Common myeloid progenitor, CD34-positive (primary cell): ENCODE measurements around the gene SRA1.

Experiments
- CTCF ChIA-PET: fragments of 350-600 bp; sonication (Branson Sonifier 250); formaldehyde crosslinking; loops from one replicate; lab custom pipeline; 2021; ENCODE audit warnings: antibody characterized with exemption; lab: Charles Lee
- POLR2A ChIA-PET: fragments of 350-600 bp; sonication (Branson Sonifier 250); formaldehyde crosslinking; loops from one replicate; lab custom pipeline; 2021; ENCODE audit warnings: antibody characterized with exemption; lab: Charles Lee
- DNase-seq, 3 donors: peaks; one replicate each; pipeline versions ENCODE4 v3.0.0 to v3.0.0-alpha.2; 2013
- H3K27ac ChIP-seq, 2 experiments: 1 replicate in 1 of 2; 2 replicates in 1 of 2; pipeline ENCODE4 v1.7.0; 2013; ENCODE audit warnings: inconsistent platforms in 2 of 2, low read length in 2 of 2, mild to moderate bottlenecking in 2 of 2, low read depth in 1 of 2, moderate library complexity in 1 of 2; ENCODE audit not compliant: severe bottlenecking in 2 of 2, insufficient read depth in 1 of 2, poor library complexity in 1 of 2
- H3K27me3 ChIP-seq, 5 experiments: replicated peaks in 2 of 5; 1 replicate in 3 of 5; 2 replicates in 2 of 5; pipeline versions ENCODE4 v1.6.1 to v1.7.0; 2013; ENCODE audit warnings: low read length in 4 of 5, mild to moderate bottlenecking in 2 of 5, moderate library complexity in 2 of 5, inconsistent platforms in 1 of 5; ENCODE audit not compliant: insufficient read depth in 5 of 5, control insufficient read depth in 4 of 5
- H3K36me3 ChIP-seq, 4 experiments: 1 replicate in 2 of 4; 2 replicates in 2 of 4; pipeline versions ENCODE4 v1.6.1 to v1.7.0; 2013; ENCODE audit warnings: low read length in 3 of 4, control low read depth in 1 of 4, mild to moderate bottlenecking in 1 of 4; ENCODE audit not compliant: control insufficient read depth in 4 of 4, insufficient read depth in 4 of 4
- H3K4me1 ChIP-seq, 4 experiments: 1 replicate in 3 of 4; 2 replicates in 1 of 4; pipeline versions ENCODE4 v1.6.1 to v1.7.1; 2013; ENCODE audit warnings: low read length in 3 of 4, mild to moderate bottlenecking in 3 of 4, control low read depth in 1 of 4, inconsistent platforms in 1 of 4, moderate library complexity in 1 of 4; ENCODE audit not compliant: control insufficient read depth in 4 of 4, insufficient read depth in 4 of 4; ENCODE audit errors: control extremely low read depth in 1 of 4
- H3K4me3 ChIP-seq, 7 experiments: 1 replicate in 4 of 7; 2 replicates in 3 of 7; pipeline versions ENCODE4 v1.5.1 to v1.7.0; 2013; ENCODE audit warnings: mild to moderate bottlenecking in 7 of 7, low read length in 6 of 7, moderate library complexity in 6 of 7, inconsistent platforms in 2 of 7, low read depth in 2 of 7, control low read depth in 1 of 7; ENCODE audit not compliant: insufficient read depth in 4 of 7, control insufficient read depth in 1 of 7; ENCODE audit errors: extremely low read depth in 1 of 7
- H3K9me3 ChIP-seq, 5 experiments: 1 replicate in 4 of 5; 2 replicates in 1 of 5; pipeline versions ENCODE4 v1.6.1 to v1.7.1; 2013; ENCODE audit warnings: low read length in 4 of 5, mild to moderate bottlenecking in 2 of 5, inconsistent platforms in 1 of 5, low read depth in 1 of 5, moderate library complexity in 1 of 5; ENCODE audit not compliant: control insufficient read depth in 4 of 5, insufficient read depth in 2 of 5; ENCODE audit errors: control extremely low read depth in 1 of 5
- WGBS: methylation state at CpG from one replicate; pipeline ENCODE4 v1.1.5; 2013; ENCODE audit not compliant: insufficient coverage; 5-methylcytosine and 5-hydroxymethylcytosine counted together

Gene SRA1

DNA sequence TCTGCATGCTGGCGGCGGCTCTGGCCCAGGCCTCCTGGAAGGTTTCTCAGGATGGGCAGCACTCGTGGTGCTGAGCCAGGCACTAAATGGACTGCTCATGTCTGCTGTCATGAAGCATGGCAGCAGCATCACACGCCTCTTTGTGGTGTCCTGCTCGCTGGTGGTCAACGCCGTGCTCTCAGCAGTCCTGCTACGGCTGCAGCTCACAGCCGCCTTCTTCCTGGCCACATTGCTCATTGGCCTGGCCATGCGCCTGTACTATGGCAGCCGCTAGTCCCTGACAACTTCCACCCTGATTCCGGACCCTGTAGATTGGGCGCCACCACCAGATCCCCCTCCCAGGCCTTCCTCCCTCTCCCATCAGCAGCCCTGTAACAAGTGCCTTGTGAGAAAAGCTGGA lies 10.6 kb upstream of the SRA1 start:
- no peak overlapping the region for H3K27ac ChIP-seq
- H3K36me3 ChIP-seq = peaks cover 6 to 34% (median 17%) of the 10 kb centered on the region in 4 experiments
- no peak for DNase-seq
- H3K9me3 ChIP-seq = no peaks in the 10 kb centered on the region
- 100% methylated on average over 11 of the region's 13 CpGs for WGBS
- peaks cover 13 to 40% (median 34%) of the 10 kb centered on the region in 4 experiments for H3K4me1 ChIP-seq
- POLR2A ChIA-PET = no interaction called here
- H3K27me3 ChIP-seq = no peaks in the 10 kb centered on the region
- H3K4me3 ChIP-seq = no peak overlapping the region
- CTCF ChIA-PET = interaction anchor here (1.0 to 5.8 kb wide), 2 partner anchors 20 to 77 kb away, joined by 3 to 29 read pairs; partner anchors contain the start of gene EIF4EBP3

- Histone ChIP-seq H3K27me3 (no peaks in the 10 kb centered on the region), H3K9me3 (no peaks in the 10 kb centered on the region), H3K36me3 (peaks cover 6 to 39% (median 17%) of the 10 kb centered on the region in 4 experiments), H3K27ac (no peak overlapping the region), H3K4me1 (peaks cover 13 to 40% (median 34%) of the 10 kb centered on the region in 4 experiments), H3K4me3 (no peak overlapping the region)
- WGBS = 96% methylated on average over 18 of the region's 22 CpGs
- POLR2A ChIA-PET = no interaction called here
- CTCF ChIA-PET = interaction anchor here (1.0 to 5.8 kb wide), 5 partner anchors 12 to 77 kb away, joined by 3 to 29 read pairs (median 4); partner anchors contain the start of gene EIF4EBP3
- DNase-seq = no peak
These were observed 10.0 kb upstream of the SRA1 start for GRCh38 chr5:140567136-140567818.

DNA sequence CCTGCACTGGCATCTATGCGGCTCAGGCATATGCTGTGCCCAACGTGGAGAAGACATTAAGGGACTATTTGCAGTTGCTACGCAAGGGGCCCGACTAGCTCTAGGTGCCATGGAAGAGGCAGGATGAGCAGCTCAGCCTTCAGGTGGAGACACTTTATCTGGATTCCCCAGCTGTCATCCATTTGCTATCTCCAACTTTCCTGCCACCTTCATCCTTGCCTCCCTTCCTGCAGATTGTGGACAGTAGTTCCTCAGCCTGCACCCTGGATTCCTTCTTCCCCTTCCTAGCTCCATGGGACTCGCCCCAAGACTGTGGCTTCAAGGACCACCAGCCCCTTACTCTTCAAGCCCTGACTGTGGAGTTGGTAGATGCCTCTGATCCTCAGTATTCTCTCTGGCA lies 9.4 kb upstream of the SRA1 start:
- POLR2A ChIA-PET = interaction anchor here (0.7 kb wide), 1 partner anchor 19 kb away, joined by 3 read pairs; no protein-coding TSS in a partner anchor
- WGBS = 98% methylated on average over 5 of the region's 5 CpGs
- no peak for DNase-seq
- Histone ChIP-seq H3K4me3 (no peak overlapping the region), H3K36me3 (peaks cover 6 to 39% (median 19%) of the 10 kb centered on the region in 4 experiments), H3K27me3 (no peaks in the 10 kb centered on the region), H3K9me3 (no peaks in the 10 kb centered on the region), H3K4me1 (peaks cover 13 to 40% (median 34%) of the 10 kb centered on the region in 4 experiments), H3K27ac (no peak overlapping the region)
- CTCF ChIA-PET = interaction anchor here (1.1 to 5.8 kb wide), 7 partner anchors 13 to 72 kb away, joined by 3 to 29 read pairs (median 5); partner anchors contain the start of genes EIF4EBP3 and TMCO6

GRCh38 chr5:140565780-140566095 lies 8.5 kb upstream of the SRA1 start:
- Histone ChIP-seq H3K9me3 (no peaks in the 10 kb centered on the region), H3K4me1 (peaks cover 13 to 40% (median 34%) of the 10 kb centered on the region in 4 experiments), H3K27me3 (no peaks in the 10 kb centered on the region), H3K36me3 (peaks cover 6 to 44% (median 22%) of the 10 kb centered on the region in 4 experiments), H3K4me3 (peak overlapping the region in 4 of 7 experiments; percentile 81 to 95 (median 88)), H3K27ac (no peak overlapping the region)
- WGBS = no CpG with 5 or more reads among the region's 4 CpGs
- ChIA-PET POLR2A (interaction anchor here (1.0 kb wide), 1 partner anchor 18 kb away, joined by 4 read pairs; the partner anchor contains the start of gene EIF4EBP3), CTCF (interaction anchor here (0.6 to 5.8 kb wide), 12 partner anchors 9 to 192 kb away, joined by 3 to 29 read pairs (median 3); partner anchors contain the start of genes EIF4EBP3, SRA1 and TMCO6)
- no peak for DNase-seq

GRCh38 chr5:140565024-140565779 lies 7.9 kb upstream of the SRA1 start:
- Histone ChIP-seq H3K9me3 (no peaks in the 10 kb centered on the region), H3K27ac (peak overlapping the region; percentile 67 to 85), H3K4me3 (peak overlapping the region; percentile 60 to 95 (median 81)), H3K4me1 (peaks cover 13 to 40% (median 33%) of the 10 kb centered on the region in 4 experiments), H3K36me3 (peaks cover 10 to 43% (median 23%) of the 10 kb centered on the region in 4 experiments), H3K27me3 (no peaks in the 10 kb centered on the region)
- DNase-seq = no peak
- ChIA-PET POLR2A (interaction anchor here (1.0 kb wide), 1 partner anchor 18 kb away, joined by 4 read pairs; the partner anchor contains the start of gene EIF4EBP3), CTCF (interaction anchor here (0.9 to 5.8 kb wide), 10 partner anchors 8 to 192 kb away, joined by 3 to 29 read pairs (median 4); partner anchors contain the start of genes EIF4EBP3, SRA1 and TMCO6)
- 14% methylated on average over 11 of the region's 13 CpGs for WGBS

DNA sequence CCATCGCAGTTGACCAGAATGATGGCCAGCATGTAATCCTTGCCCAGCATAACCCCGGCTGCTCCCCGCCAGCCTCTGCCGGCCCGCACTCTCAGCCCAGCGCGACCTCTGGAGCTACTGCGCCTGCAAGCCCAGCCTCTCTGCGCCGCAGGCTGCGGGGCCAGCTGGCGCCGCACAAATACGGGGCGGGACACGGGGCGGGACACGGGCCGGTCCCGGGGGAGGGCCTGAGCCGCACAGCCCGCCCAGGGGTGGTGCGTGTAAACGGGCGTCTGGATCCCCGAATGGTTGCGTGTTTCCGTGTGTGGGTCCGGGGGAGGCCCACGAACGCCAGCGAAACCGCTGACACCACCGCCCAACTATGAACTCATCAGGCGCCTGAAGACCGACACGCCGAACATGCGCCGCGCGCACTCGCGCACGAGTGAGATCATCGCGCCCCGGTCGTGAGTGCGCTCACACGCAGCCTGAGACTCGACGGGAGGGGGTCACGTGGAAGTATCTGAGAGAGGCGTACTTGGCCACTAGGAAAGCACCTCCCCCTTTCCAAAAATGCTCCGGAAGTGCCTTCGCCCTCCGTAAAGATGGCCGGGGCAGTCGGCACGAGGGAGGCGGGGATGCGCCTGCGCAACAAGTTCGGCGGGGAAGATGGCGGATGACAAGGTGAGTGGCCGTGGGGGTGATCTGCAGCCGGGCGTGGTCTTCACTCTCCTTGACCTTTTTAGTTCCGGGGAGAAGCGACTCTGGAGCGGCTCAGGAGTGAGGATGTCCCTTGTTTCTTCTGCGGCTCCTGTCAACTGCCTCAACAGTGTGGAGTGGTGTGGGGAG lies 7.1 kb upstream of the SRA1 start, which contains the start of the genes APBB3 and SLC35A4:
APBB3 (minus strand) TSS at position 403 of the 828 bp plus-strand sequence; CDS start at position 50, 353 bp downstream.
SLC35A4 (plus strand) TSS at position 633 of the 828 bp plus-strand sequence. CDS start 2,342 bp downstream, outside the sequence.
- peaks cover 10 to 40% (median 26%) of the 10 kb centered on the region in 4 experiments for H3K36me3 ChIP-seq
- no peaks in the 10 kb centered on the region for H3K27me3 ChIP-seq
- POLR2A ChIA-PET = no interaction called here
- H3K4me1 ChIP-seq = peaks cover 13 to 32% (median 30%) of the 10 kb centered on the region in 4 experiments
- peak; percentile 99 to 100 (median 100) for DNase-seq
- peak within 1 kb of the TSS; percentile 60 to 95 (median 81) for H3K4me3 ChIP-seq
- H3K9me3 ChIP-seq = no peaks in the 10 kb centered on the region
- H3K27ac ChIP-seq = peak within 1 kb of the TSS; percentile 67 to 85
- under 1% methylated on average over 51 of the region's 74 CpGs for WGBS
- CTCF ChIA-PET = interaction anchor here (0.6 to 2.0 kb wide), 3 partner anchors 12 to 49 kb away, joined by 3 to 8 read pairs (median 3); partner anchors contain the start of gene EIF4EBP3
